HepG2 (cell line): ENCODE data around the gene DHX8. TPM values are rescaled to one million over a fixed set of nuclear protein-coding genes. Genes with fewer than 3 reads are reported as not detected.

Experiments
- GPN1 ChIP-seq: sonication (generic); formaldehyde crosslinking; IDR thresholded peaks from 2 replicates; pipeline ENCODE4 v1.5.1; 2020; ENCODE audit warnings: missing genetic modification reagents, borderline replicate concordance
- RARA ChIP-seq: IDR thresholded peaks from 2 replicates; pipeline ENCODE4 v1.6.1; 2016; ENCODE audit warnings: missing genetic modification reagents, missing compliant biosample characterization
- SATB2 ChIP-seq: sonication (generic); formaldehyde crosslinking; IDR thresholded peaks from 2 replicates; pipeline ENCODE4 v1.5.0; 2020; ENCODE audit warnings: missing genetic modification reagents
- TBX2 ChIP-seq: sonication (generic); formaldehyde crosslinking; IDR thresholded peaks from 2 replicates; pipeline ENCODE4 v1.5.0; 2020; ENCODE audit warnings: missing genetic modification reagents, mild to moderate bottlenecking, borderline replicate concordance
- ZFX ChIP-seq: sonication (generic); formaldehyde crosslinking; IDR thresholded peaks from 2 replicates; pipeline ENCODE4 v1.4.0; 2020; ENCODE audit warnings: mild to moderate bottlenecking, low read depth, missing genetic modification reagents, moderate library complexity
- polyA plus RNA-seq, 8 experiments: library from polyadenylated mRNA; depleted of rRNA in 3 of 8; stranded (reverse) in 7 of 8; unstranded in 1 of 8; fragments of >200 nt; fragmentation: Illumina TruSeq in 4 of 8; extraction: Trizol in 4 of 8; gene quantifications; 2 replicates each; pipeline versions ENCODE4 v1.2.1 to v1.2.3, GENCODE V29; 2011 to 2016; ENCODE audit warnings: low read depth in 4 of 8, missing spikeins in 1 of 8, mixed read lengths in 1 of 8; ENCODE audit not compliant: insufficient read depth in 1 of 8
- total RNA-seq, 5 experiments: library from RNA; depleted of rRNA; stranded (reverse); fragments of >200 nt; fragmentation: Illumina TruSeq; extraction: Trizol; gene quantifications; 2 replicates each; pipeline ENCODE4 v1.2.3, GENCODE V29; 2016; ENCODE audit warnings: low read depth in 1 of 5
- TF ChIP-seq, protein P1 (sequence below): sonication (generic); formaldehyde crosslinking; IDR thresholded peaks from 2 replicates; pipeline ENCODE4 v1.4.0; 2020; ENCODE audit warnings: missing genetic modification reagents
- TF ChIP-seq, protein P2 (sequence below): IDR thresholded peaks from 2 replicates; pipeline ENCODE4 v1.6.1; 2016; ENCODE audit warnings: low read depth, control low read depth
- TF ChIP-seq, protein P3 (sequence below): sonication (generic); formaldehyde crosslinking; IDR thresholded peaks from 2 replicates; pipeline ENCODE4 v1.4.0; 2020; ENCODE audit warnings: low read depth, mild to moderate bottlenecking, missing genetic modification reagents
- TF ChIP-seq, protein P4 (sequence below): sonication (generic); formaldehyde crosslinking; IDR thresholded peaks from 2 replicates; pipeline ENCODE4 v1.4.0; 2020; ENCODE audit warnings: missing genetic modification reagents
- TF ChIP-seq, protein P5 (sequence below): sonication (generic); formaldehyde crosslinking; IDR thresholded peaks from 2 replicates; pipeline ENCODE4 v1.9.0; 2021; ENCODE audit warnings: missing genetic modification reagents, mild to moderate bottlenecking, borderline replicate concordance
- TF ChIP-seq, protein P6 (sequence below): sonication (generic); formaldehyde crosslinking; conservative IDR thresholded peaks from 2 replicates; pipeline ENCODE4 v1.8.0; 2022; ENCODE audit warnings: low read depth, missing genetic modification reagents

The DHX8 gene
- total and polyA plus RNA-seq, 2 of the 13 experiments (the other 11 are each of a cell fraction or from before 2014, with no cell fraction given) = 24.8 to 48.9 TPM

DNA sequence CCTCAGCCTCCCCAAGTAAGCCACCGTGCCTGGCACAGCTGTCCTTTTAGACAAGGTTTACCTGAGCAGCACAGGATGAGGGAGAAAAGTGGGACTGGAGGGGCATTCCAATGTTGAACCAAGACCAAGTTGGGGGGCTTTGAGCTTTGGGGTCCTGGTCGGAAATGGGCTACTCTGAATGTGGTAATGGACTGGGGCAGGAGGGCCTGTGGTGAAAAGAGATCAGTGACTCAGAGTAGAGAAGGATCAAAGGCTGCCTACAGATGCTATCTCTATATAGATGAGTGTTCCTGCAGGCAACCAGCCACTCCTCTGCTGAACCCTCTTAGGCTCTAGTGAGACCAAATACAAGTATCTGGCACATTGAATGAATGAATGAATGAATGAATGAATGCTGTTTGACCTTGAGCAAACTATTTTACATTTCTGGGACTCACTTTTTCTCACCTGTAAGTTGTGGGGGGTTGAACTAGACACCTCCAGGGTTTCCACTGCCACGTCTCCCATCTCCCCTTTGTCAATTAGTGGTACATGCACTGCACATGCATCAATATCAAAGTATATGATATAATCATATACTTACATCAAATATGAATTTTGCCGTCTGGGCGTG is 88.7 kb downstream of the DHX8 start (continued):
- TF ChIP-seq, protein P1, sequence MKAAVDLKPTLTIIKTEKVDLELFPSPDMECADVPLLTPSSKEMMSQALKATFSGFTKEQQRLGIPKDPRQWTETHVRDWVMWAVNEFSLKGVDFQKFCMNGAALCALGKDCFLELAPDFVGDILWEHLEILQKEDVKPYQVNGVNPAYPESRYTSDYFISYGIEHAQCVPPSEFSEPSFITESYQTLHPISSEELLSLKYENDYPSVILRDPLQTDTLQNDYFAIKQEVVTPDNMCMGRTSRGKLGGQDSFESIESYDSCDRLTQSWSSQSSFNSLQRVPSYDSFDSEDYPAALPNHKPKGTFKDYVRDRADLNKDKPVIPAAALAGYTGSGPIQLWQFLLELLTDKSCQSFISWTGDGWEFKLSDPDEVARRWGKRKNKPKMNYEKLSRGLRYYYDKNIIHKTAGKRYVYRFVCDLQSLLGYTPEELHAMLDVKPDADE (CRISPR knock-in tag) = no peak
- TF ChIP-seq GPN1 (CRISPR knock-in tag) (no peak), RARA (CRISPR knock-in tag) (peak; percentile 50; the same call in 1 of the 2 replicates), ZFX (CRISPR knock-in tag) (peak; percentile 33; the same call in 1 of the 2 replicates), SATB2 (CRISPR knock-in tag) (no peak), TBX2 (CRISPR knock-in tag) (peak; percentile 24; the same call in 1 of the 2 replicates)
- TF ChIP-seq, protein P2, sequence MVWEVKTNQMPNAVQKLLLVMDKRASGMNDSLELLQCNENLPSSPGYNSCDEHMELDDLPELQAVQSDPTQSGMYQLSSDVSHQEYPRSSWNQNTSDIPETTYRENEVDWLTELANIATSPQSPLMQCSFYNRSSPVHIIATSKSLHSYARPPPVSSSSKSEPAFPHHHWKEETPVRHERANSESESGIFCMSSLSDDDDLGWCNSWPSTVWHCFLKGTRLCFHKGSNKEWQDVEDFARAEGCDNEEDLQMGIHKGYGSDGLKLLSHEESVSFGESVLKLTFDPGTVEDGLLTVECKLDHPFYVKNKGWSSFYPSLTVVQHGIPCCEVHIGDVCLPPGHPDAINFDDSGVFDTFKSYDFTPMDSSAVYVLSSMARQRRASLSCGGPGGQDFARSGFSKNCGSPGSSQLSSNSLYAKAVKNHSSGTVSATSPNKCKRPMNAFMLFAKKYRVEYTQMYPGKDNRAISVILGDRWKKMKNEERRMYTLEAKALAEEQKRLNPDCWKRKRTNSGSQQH (CRISPR knock-in tag) = no peak
- TF ChIP-seq, protein P3, sequence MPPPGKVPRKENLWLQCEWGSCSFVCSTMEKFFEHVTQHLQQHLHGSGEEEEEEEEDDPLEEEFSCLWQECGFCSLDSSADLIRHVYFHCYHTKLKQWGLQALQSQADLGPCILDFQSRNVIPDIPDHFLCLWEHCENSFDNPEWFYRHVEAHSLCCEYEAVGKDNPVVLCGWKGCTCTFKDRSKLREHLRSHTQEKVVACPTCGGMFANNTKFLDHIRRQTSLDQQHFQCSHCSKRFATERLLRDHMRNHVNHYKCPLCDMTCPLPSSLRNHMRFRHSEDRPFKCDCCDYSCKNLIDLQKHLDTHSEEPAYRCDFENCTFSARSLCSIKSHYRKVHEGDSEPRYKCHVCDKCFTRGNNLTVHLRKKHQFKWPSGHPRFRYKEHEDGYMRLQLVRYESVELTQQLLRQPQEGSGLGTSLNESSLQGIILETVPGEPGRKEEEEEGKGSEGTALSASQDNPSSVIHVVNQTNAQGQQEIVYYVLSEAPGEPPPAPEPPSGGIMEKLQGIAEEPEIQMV (CRISPR knock-in tag) = no peak
- TF ChIP-seq, protein P4, sequence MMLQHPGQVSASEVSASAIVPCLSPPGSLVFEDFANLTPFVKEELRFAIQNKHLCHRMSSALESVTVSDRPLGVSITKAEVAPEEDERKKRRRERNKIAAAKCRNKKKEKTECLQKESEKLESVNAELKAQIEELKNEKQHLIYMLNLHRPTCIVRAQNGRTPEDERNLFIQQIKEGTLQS (CRISPR knock-in tag) = peak; percentile 76
- TF ChIP-seq, protein P5, sequence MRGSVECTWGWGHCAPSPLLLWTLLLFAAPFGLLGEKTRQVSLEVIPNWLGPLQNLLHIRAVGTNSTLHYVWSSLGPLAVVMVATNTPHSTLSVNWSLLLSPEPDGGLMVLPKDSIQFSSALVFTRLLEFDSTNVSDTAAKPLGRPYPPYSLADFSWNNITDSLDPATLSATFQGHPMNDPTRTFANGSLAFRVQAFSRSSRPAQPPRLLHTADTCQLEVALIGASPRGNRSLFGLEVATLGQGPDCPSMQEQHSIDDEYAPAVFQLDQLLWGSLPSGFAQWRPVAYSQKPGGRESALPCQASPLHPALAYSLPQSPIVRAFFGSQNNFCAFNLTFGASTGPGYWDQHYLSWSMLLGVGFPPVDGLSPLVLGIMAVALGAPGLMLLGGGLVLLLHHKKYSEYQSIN (CRISPR knock-in tag) = 0 out of 2 replicates have a peak, but pooled peaks have one; percentile 50
- TF ChIP-seq, protein P6, sequence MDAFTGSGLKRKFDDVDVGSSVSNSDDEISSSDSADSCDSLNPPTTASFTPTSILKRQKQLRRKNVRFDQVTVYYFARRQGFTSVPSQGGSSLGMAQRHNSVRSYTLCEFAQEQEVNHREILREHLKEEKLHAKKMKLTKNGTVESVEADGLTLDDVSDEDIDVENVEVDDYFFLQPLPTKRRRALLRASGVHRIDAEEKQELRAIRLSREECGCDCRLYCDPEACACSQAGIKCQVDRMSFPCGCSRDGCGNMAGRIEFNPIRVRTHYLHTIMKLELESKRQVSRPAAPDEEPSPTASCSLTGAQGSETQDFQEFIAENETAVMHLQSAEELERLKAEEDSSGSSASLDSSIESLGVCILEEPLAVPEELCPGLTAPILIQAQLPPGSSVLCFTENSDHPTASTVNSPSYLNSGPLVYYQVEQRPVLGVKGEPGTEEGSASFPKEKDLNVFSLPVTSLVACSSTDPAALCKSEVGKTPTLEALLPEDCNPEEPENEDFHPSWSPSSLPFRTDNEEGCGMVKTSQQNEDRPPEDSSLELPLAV = no peak
